HG03175 (cell line): ENCODE data around the gene STARD6.
"Not testable (repeated sequence)": the region's sequence is repeated elsewhere in the genome, so short reads cannot be mapped to it uniquely, and the experiment has no call there.

Source experiments
- ATAC-seq: cut with Tn5 transposase; IDR thresholded peaks from one replicate; pipeline ENCODE4 v1.9.1; 2021; ENCODE audit warnings: mild to moderate bottlenecking, moderate library complexity; ENCODE audit not compliant: unreplicated experiment

The STARD6 gene

GRCh38 chr18:54357660-54358494 is at the start of gene STARD6, which contains the start of gene C18orf54:
STARD6 (minus strand) TSS chr18:54357858; CDS start chr18:54354573, 3,285 bp downstream.
C18orf54 (plus strand) TSS chr18:54357906; CDS start chr18:54360573, 2,667 bp downstream.
- ATAC-seq: peak; percentile 96

- ATAC-seq: no peak
Observed at GRCh38 chr18:54405290-54405689, 47.6 kb upstream of the STARD6 start.

- ATAC-seq: no peak
Observed at GRCh38 chr18:54396760-54397159, 39.1 kb upstream of the STARD6 start.

GRCh38 chr18:54393648-54394294 is 36.1 kb upstream of the STARD6 start:
- no peak for ATAC-seq

GRCh38 chr18:54392543-54393023 is 34.9 kb upstream of the STARD6 start:
- ATAC-seq: peak; percentile 62

GRCh38 chr18:54390838-54391237 is 33.2 kb upstream of the STARD6 start:
- no peak for ATAC-seq

GRCh38 chr18:54389143-54389505 is 31.5 kb upstream of the STARD6 start:
- ATAC-seq: no peak

GRCh38 chr18:54388203-54389142 is 30.8 kb upstream of the STARD6 start:
- ATAC-seq: peak; percentile 85

- ATAC-seq: no peak
Observed at GRCh38 chr18:54387631-54388030, 30.0 kb upstream of the STARD6 start.

GRCh38 chr18:54386800-54387495 is 29.3 kb upstream of the STARD6 start:
- not testable (repeated sequence) for ATAC-seq

- no peak for ATAC-seq
Observed at GRCh38 chr18:54386043-54386442, 28.4 kb upstream of the STARD6 start.

- ATAC-seq: no peak
Observed at GRCh38 chr18:54382733-54383252, 25.1 kb upstream of the STARD6 start.

GRCh38 chr18:54382076-54382475 is 24.4 kb upstream of the STARD6 start:
- no peak for ATAC-seq

GRCh38 chr18:54381640-54382039 is 24.0 kb upstream of the STARD6 start:
- ATAC-seq: no peak

GRCh38 chr18:54378057-54378456 is 20.4 kb upstream of the STARD6 start:
- ATAC-seq: no peak

GRCh38 chr18:54360406-54360805 is 2.7 kb upstream of the STARD6 start:
- ATAC-seq: no peak

- ATAC-seq: no peak
Observed at GRCh38 chr18:54359233-54359632, 1.6 kb upstream of the STARD6 start.

- ATAC-seq: no peak
Observed at GRCh38 chr18:54358495-54359040, 910 bp upstream of the STARD6 start.

GRCh38 chr18:54357082-54357659 is 487 bp downstream of the STARD6 start:
- ATAC-seq: peak; percentile 40
